ENCODE measurements around the gene SLC2A11.

- no peak for TF ChIP-seq POLR2A (IDR thresholded peaks at IDR 0.05; ENCODE audit: low read depth, low read length)
- TF ChIP-seq POLR2AphosphoS5 (IDR thresholded peaks at IDR 0.05; ENCODE audit: low read depth, low read length): no peak
- TF ChIP-seq TAF1 (IDR thresholded peaks at IDR 0.05; ENCODE audit: borderline replicate concordance, low read depth, low read length): no peak
These were observed 18.1 kb downstream of the SLC2A11 start for GRCh38 chr22:23875801-23876200.

Data from GM12892 (cell line).